ENCODE data around the gene SLC25A25. TPM values are rescaled to one million over a fixed set of nuclear protein-coding genes. Genes with fewer than 3 reads are reported as not detected.
A peak's percentile ranks its signal among the peaks of the same experiment; 100 is the strongest.

SLC25A25 gene
- total RNA-seq (2021; fragmentation: NEBNext Ultra II Directional; extraction: Animal tissue kit (Norgen Biotek cat#: 25700)), result 16.8 and 18.5 TPM in 2 replicates
- polyA plus RNA-seq (2011; rRNA removed), result 6.5 and 10.0 TPM in 2 replicates
- polyA plus RNA-seq (2011; cell fraction: cytosol; rRNA removed), result 13.4 TPM
- polyA plus RNA-seq (2011; cell fraction: nucleus; rRNA removed), result 20.4 TPM
- polyA plus RNA-seq (2012, experiment 1 of 2), result 13.0 to 16.1 TPM (median 14.5 TPM) in 4 replicates
- polyA plus RNA-seq (2012, experiment 2 of 2), result 11.4 TPM
- 6.5 TPM for polyA plus RNA-seq (2013, experiment 1 of 2)
- 6.8 TPM for polyA plus RNA-seq (2013, experiment 2 of 2)
- polyA minus RNA-seq (2011; rRNA and poly(A)+ RNA removed), result 11.8 and 11.9 TPM in 2 replicates
- polyA minus RNA-seq (2011; cell fraction: cytosol; rRNA and poly(A)+ RNA removed), result 15.9 TPM
- 11.6 TPM for polyA minus RNA-seq (2011; cell fraction: nucleus; rRNA and poly(A)+ RNA removed)
- long read RNA-seq, experiment 1, partial matches to known transcripts, result 12 of 23 reads
- long read RNA-seq, experiment 1, other reads (novel, unspliced or antisense), result 9 of 23 reads
- long read RNA-seq, experiment 2, partial matches to known transcripts, result 1 of 3 reads
- long read RNA-seq, experiment 2, other reads (novel, unspliced or antisense), result 1 of 3 reads

DNA sequence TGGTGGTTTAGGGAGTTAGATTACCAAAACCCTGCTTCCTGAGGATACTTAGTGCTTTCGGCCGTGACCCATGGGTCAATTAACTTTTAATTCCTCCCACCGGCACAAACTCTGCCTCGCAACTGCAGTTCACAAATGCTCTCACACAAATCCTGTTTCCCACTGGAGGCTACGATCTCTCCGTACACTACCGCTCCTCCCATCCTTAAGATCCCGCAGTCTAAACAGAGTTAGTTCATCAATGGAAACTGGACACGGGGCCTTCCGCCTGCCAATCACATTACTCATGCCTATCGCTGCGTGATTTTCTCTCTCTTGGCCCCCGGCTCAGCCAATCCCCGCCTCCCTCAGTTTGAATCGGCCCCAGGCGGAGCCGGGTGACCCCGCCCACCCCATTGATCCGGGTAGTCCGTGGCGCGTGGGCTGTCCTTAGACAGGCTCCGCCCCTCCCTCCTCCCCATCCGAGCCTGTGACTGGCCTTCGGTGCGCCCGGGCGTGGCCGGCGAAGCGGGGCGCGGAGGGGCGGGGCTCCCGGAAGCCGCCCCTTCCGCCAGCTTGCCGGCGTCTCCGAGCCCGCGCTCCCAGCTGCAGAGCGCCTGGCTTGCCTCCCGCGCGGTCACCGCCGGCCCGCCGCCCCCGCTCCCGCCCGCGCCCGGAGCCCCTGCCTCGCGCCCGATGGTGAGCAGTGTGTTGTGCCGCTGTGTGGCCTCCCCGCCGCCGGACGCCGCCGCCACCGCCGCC, at the start of gene SLC25A25:
TSS of gene SLC25A25 (plus strand) at position 588 of the 741 bp plus-strand sequence. CDS start at position 676, 88 bp downstream.
- H3K18ac ChIP-seq (ENCODE audit: extremely low read depth, low read length), result peak within 1 kb of the TSS; percentile 88
- H3K36me3 ChIP-seq (ENCODE audit: control insufficient read depth in 2 of 4, insufficient read depth in 4 of 4, low read length in 3 of 4), result no peaks in the 10 kb centered on the region
- peak within 1 kb of the TSS; percentile 92 for H3K27ac ChIP-seq (ENCODE audit: low read depth, low read length)
- peak within 1 kb of the TSS; percentile 97 for H4K91ac ChIP-seq (replicated peaks; ENCODE audit: insufficient read length, low read length)
- DNase-seq (ENCODE audit: low read depth in 1 of 2, low spot score in 2 of 2) (peak; percentile 98 to 100), FAIRE-seq (no peak)
- H2AFZ ChIP-seq (ENCODE audit: low read length), result peak within 1 kb of the TSS; percentile 77
- peaks cover 8% of the 10 kb centered on the region for H3K23me2 ChIP-seq (ENCODE audit: low read depth, low read length)
- H4K20me1 ChIP-seq (replicated peaks in 1 of 2; ENCODE audit: control insufficient read depth in 1 of 2, insufficient read depth in 2 of 2, low read length in 2 of 2), result peaks cover 0 to 4% of the 10 kb centered on the region in 2 experiments
- H3K56ac ChIP-seq (replicated peaks; ENCODE audit: insufficient read length, low read depth, low read length), result peak within 1 kb of the TSS; percentile 92
- H2AK5ac ChIP-seq (ENCODE audit: low read depth, low read length), result peak within 1 kb of the TSS; percentile 76; the same call in 1 of the 2 replicates
- peaks cover 11% of the 10 kb centered on the region for H3K79me1 ChIP-seq (ENCODE audit: low read depth, low read length)
- peaks cover 9 to 16% (median 12%) of the 10 kb centered on the region in 4 experiments for H3K4me1 ChIP-seq (replicated peaks in 1 of 4; ENCODE audit: control insufficient read depth in 3 of 4, insufficient read depth in 4 of 4, low read length in 3 of 4)
- peak within 1 kb of the TSS; percentile 89 for H2BK5ac ChIP-seq (ENCODE audit: low read depth, low read length)
- H4K5ac ChIP-seq (ENCODE audit: insufficient read length, low read depth, low read length), result peak within 1 kb of the TSS; percentile 89
- H2BK120ac ChIP-seq (replicated peaks; ENCODE audit: low read depth, low read length), result peak within 1 kb of the TSS; percentile 94
- peak within 1 kb of the TSS; percentile 75 to 84 (median 82) for H3K4me3 ChIP-seq (ENCODE audit: extremely low read depth in 1 of 4, insufficient read depth in 2 of 4, low read depth in 3 of 4, low read length in 4 of 4)
- H3K9ac ChIP-seq (replicated peaks in 1 of 4; ENCODE audit: extremely low read depth in 1 of 4, low read depth in 3 of 4, low read length in 3 of 4), result peak within 1 kb of the TSS; percentile 73 to 91 (median 86)
- H3K23ac ChIP-seq (ENCODE audit: insufficient read length), result no peak within 1 kb of the TSS
- POLR2A ChIA-PET (ENCODE audit: partially characterized antibody), result interaction anchor here (1.0 to 1.7 kb wide), 7 partner anchors 11 to 139 kb away, joined by 3 to 7 read pairs (median 5); no protein-coding TSS in a partner anchor
- peak within 1 kb of the TSS; percentile 95 to 98 for H3K4me2 ChIP-seq (ENCODE audit: insufficient read depth in 1 of 2, low read depth in 2 of 2, low read length in 2 of 2)
- no peak within 1 kb of the TSS for H2BK20ac ChIP-seq (ENCODE audit: low read length)
- CTCF ChIA-PET (ENCODE audit: partially characterized antibody), result interaction anchor here (0.5 to 6.0 kb wide), 9 partner anchors 9 to 125 kb away, joined by 3 to 27 read pairs (median 7); no protein-coding TSS in a partner anchor
- no peaks in the 10 kb centered on the region; a peak in 1 of 7 replicates for H3K27me3 ChIP-seq (replicated peaks in 1 of 4; ENCODE audit: control insufficient read depth in 3 of 4, extremely low read depth in 1 of 4, insufficient read depth in 3 of 4, low read length in 3 of 4)
- 2% methylated on average over 47 of the region's 67 CpGs; no CpG with 5 or more reads in 1 of the 2 experiments for WGBS, 2 experiments (ENCODE audit: extremely low coverage in 1 of 2, insufficient coverage in 1 of 2, insufficient read length in 1 of 2, insufficient replicate concordance in 2 of 2, low coverage in 1 of 2, low lambda C conversion rate in 2 of 2, missing lambda C conversion rate in 1 of 2)
- peaks cover 0 to 29% of the 10 kb centered on the region in 2 experiments; a peak in 2 of 4 replicates for H3K79me2 ChIP-seq (ENCODE audit: control insufficient read depth in 1 of 2, insufficient read depth in 2 of 2, low read length in 2 of 2)
- H2BK15ac ChIP-seq (ENCODE audit: low read length), result 0 out of 2 replicates have a peak within 1 kb of the TSS, but pooled peaks have one; percentile 72
- H4K8ac ChIP-seq (ENCODE audit: extremely low read depth, insufficient read depth, low read length), result peak within 1 kb of the TSS; percentile 58; the same call in 1 of the 2 replicates
- no peak within 1 kb of the TSS for H3K14ac ChIP-seq (ENCODE audit: insufficient read length)
- H2BK12ac ChIP-seq (ENCODE audit: low read depth, low read length), result peak within 1 kb of the TSS; percentile 45; the same call in 1 of the 2 replicates
- peak within 1 kb of the TSS; percentile 98 for H3K4ac ChIP-seq (replicated peaks; ENCODE audit: insufficient read length, low read depth, low read length)
- no peaks in the 10 kb centered on the region for H3K9me3 ChIP-seq (ENCODE audit: insufficient read depth in 2 of 2, low read depth in 1 of 2, low read length in 1 of 2)
- TF ChIP-seq ATF2 (IDR thresholded peaks at IDR 0.05; ENCODE audit: low read length) (no peak; the same call in 1 of the 2 replicates), TAF7 (optimal IDR thresholded peaks at IDR 0.05; ENCODE audit: borderline replicate concordance, low read depth, low read length) (no peak), KDM1A (IDR thresholded peaks at IDR 0.05; ENCODE audit: borderline replicate concordance, low read length) (no peak), SAP30 (IDR thresholded peaks at IDR 0.05; ENCODE audit: insufficient read depth, insufficient replicate concordance, low read length) (no peak)
- TF ChIP-seq, protein P1, sequence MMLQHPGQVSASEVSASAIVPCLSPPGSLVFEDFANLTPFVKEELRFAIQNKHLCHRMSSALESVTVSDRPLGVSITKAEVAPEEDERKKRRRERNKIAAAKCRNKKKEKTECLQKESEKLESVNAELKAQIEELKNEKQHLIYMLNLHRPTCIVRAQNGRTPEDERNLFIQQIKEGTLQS (IDR thresholded peaks at IDR 0.05; ENCODE audit: insufficient read depth, low read depth, low read length), result no peak
